Activated CD4-positive, CD25-positive, alpha-beta regulatory T cell (primary cell): Measurements from ENCODE around the gene SUN1.
"Not testable (repeated sequence)": the region's sequence is repeated elsewhere in the genome, so short reads cannot be mapped to it uniquely, and the experiment has no call there.

ENCODE experiments used
- DNase-seq, 4 experiments: peaks; one replicate each; lab custom pipeline; 2025; lab: John Stamatoyannopoulos, UW

The SUN1 gene

DNA sequence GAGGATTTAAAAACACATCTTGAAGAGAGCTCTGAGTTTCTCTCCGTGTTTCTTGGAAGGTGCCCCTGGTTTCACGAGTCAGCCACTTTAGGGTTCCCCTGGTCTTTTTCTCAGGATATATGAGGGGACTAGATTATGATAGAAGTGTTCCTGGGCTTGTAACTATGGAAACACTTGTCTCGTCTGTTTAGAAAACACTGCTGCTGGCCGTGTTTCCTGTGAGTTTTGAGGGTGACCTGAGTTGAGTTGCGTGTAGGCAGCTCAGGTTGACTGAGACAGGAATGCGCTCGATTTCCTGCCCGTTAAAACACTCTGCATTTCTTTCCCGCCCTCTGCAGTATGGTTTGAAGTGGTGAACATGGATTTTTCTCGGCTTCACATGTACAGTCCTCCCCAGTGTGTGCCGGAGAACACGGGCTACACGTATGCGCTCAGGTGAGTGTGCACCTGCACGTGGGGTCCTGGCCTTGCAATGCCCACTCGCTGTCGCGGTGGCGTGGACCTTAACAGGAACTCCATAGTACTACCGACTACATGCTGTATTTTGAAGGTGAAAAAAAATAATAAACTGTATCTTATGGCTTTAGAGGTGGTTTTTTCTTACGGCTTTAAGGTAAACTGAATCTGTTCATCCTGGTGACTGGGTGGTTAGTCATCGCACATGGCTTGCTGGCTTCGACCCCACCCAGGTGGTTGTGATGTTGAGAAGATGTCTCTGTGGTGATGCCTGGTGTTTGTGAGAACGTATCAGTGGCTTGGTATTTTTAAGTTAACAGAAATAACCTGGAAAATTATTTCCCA lies at the start of gene SUN1:
TSS of gene SUN1 (plus strand) at position 310 of the 801 bp plus-strand sequence. CDS start at position 359, 49 bp downstream.
- DNase-seq, result peak; percentile 27 to 53 (median 42)

DNA sequence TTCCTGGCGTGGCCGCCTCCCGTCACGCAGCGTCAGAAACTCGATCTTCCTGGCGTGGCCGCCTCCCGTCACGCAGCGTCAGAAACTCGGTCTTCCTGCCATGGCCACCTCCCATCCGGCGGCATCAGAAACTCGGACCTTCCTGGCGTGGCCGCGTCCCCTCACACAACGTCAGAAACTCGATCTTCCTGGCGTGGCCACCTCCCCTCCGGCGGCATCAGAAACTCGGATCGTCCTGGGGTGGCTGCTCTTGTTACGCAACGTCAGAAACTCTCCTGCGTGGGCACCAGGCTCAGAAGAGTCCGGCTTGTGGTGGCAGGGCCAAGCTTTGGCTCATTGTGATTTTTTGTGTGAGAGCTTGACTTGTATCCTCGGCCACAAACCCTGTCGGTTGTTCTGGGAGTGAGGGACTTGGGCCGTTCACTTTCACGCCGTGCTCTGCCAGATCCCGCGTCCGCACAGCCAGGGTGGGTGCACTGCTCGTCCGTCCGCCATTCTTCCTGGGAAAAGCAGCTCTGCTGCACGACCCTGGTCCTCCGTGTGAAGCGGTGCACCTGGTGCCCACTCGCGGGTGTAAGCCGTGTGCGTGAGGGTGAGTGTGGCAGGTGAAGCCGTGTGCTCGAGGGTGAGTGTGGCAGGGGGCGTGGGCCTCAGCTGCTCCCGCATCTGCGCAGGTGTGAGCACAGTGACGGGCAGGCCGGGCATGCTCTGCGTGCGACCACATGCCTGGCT lies 49.4 kb upstream of the SUN1 start:
- no peak for DNase-seq

DNA sequence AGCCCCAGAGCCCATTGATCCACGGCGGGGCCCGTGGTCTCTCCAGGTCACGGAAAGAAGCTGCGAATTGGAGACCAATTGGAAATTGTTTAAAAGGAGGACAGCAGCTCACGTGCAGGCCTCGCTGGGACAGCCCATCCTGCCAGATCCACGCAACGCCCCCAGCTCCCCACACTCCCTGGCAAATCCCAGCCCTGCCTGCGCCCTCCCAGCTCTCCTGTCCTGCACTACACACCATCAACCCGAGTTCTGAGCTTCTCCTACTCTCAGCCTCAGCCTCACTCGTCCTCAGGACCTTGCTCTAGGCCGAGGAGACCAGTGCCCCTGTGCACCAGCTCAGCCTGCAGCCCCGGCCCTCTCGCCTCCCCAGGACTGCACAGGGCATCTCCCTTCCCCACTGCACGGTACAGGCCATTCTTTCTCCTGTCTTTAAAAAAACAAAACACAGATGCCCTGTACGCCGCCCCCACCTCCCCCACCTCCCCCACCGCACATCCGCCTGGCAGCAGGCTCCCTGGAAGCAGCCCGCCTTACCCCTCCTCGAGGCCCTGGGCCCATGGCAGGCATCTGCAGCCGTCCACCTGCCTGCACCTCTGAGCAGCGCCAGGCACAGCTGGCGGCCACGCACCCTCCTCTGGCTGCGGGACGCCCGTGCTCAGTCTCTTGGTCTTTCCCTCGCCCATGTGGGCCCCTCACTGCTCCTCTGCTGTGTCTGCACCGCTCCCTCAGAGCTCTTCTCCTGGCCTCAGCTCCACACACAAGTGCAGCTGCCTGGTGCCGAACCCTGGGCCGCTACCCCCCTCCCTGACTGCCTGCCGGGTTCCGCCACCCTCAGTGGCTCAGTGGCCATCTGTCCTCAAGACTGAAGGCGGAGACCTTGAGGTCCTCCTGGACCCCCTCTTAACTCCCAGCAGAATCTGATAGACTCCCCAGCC lies 48.5 kb upstream of the SUN1 start:
- no peak for DNase-seq

DNA sequence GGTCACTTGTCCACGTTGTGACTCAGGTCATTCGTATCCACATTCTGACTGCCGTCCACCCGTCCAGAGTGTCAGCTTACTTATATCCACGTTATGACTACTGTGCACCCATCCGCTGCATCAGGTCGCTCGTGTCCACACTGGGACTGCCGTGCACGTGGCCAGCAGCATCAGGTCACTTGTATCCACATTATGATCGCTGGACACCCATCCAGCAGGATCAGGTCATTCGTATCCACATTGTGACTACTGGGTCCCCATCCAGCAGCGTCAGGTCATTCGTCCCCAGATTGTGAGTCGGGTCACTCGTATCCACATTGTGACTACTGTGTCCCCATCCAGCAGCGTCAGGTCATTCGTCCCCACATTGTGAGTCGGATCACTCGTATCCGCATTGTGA lies 47.3 kb upstream of the SUN1 start:
- DNase-seq, result no peak

GRCh38 chr7:785416-785815 lies 46.9 kb upstream of the SUN1 start:
- no peak for DNase-seq

DNA sequence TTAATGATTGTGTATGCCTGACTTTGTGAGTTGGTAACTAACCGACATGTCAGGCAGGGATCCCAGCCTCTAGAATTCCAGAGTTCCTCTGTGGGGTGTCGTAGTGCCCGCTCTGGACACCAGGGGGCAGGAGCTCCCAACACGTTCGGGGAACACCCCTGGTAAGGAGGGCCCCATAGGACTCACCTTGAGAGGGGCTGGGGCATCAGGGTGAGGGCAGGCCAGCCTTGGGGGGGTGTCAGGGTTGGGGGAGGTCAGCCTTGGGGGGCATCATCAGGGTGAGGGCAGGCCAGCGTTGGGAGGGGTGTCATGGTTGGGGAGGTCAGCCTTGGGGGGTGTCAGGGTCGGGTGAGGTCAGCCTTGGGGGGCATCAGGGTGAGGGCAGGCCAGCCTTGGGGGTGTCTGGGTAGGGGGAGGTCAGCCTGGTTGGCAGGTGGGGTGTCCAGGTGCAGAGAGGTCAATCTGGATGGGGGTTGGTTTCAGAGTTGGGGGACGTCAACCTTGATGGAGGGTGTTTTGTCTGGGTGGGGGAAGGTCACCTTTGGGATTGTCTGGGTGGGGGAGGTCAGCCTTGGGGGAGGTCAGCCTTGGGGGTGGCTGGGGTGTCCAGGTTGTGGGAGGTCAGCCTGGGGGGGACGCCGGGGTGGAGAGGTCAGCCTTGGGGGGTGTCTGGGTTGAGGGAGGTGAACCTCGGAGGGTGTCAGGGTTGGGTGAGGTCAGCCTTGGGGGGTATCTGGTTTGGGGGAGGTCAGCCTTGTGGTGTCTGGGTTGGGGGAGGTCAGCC lies 45.6 kb upstream of the SUN1 start:
- peak; percentile 42 to 55 (median 48) for DNase-seq

GRCh38 chr7:787332-788240 lies 44.7 kb upstream of the SUN1 start:
- DNase-seq, result no peak

- DNase-seq, result no peak
These were observed 40.8 kb upstream of the SUN1 start for GRCh38 chr7:791519-791918.

GRCh38 chr7:794207-794606 lies 38.1 kb upstream of the SUN1 start:
- no peak for DNase-seq

GRCh38 chr7:794671-795329 lies 37.5 kb upstream of the SUN1 start:
- DNase-seq, result no peak

GRCh38 chr7:796434-797169 lies 35.7 kb upstream of the SUN1 start:
- DNase-seq, result not testable (repeated sequence)

DNA sequence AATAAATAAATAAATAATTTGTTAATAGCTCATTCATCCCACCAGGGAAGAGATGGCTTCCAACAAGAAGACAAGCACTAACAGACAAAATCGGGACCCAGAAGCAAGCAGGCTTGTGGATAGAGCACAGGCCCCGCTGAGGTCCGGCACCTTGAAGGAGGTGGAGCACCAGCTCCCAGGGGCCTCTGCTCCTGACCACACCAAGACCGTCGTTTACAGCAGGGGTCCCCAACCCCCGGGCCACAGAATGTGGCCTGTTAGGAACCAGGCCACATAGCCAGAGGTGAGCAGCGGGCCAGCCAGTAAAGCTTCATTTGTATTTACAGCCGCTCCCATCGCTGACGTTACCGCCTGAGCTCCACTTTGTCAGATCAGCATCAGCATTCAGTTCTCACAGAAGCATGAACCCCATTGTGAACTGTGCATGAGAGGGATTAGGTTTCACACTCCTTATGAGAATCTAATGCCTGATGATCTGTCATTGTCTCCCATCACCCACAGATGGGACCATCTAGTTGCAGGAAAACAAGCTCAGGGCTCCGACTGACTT lies 33.3 kb upstream of the SUN1 start:
- no peak for DNase-seq

DNA sequence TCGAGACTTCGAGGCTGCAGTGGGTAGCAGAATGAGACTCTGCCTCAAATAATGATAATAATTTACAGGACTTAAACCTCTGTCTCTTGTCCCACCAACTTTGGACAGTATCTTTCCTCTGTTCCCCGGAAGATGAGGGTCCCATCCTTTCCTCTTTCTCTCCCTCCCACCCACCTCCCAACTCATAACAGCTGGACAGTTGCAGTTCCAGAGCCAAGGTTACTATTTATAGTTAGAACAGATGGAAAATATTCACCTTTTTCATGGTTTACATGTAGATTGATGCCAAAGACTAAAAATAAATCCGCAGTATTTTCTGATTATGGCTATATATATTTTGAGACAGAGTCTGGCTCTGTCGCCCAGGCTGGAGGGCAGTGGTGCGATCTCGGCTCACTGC lies 31.6 kb upstream of the SUN1 start:
- DNase-seq, result no peak

DNA sequence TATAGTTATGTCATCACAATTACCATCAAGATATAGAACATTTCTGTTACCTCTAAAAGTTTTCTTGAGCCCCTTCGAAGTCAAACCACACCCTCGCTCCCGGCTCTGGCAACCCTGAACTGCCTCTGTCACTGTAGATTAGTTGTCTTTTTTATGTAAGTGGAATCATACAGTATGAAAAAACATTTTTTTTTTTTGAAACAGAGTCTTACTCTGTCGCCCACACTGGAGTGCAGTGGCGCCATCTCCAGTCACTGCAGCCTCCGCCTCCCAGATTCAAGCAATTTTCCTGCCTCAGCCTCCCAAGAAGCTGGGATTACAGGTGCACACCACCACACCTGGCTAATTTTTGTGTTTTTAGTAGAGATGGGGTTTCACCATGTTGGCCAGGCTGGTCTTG lies 30.9 kb upstream of the SUN1 start:
- DNase-seq, result not testable (repeated sequence)

DNA sequence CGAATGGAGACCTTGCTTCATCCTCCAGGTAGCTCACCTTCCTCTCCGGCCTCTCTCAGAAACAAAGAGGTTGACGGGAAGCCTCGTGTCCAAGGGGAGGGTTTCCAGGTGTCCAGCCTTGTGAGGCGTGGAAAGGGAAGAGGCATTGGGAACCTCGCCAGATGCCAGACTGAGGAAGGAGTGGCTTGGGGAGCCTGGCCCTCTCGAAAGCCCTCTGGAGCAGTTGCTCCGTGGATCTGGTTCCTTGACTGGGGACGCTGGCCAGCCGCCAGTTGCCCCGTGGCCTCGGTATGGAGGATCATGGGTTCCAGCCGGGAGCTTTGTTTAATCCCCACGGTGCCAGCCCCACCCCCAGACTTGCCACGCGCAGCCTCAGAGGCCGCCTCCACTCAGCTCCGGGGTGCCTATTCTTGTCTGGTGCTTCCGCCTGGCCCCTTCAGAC lies 30.3 kb upstream of the SUN1 start:
- DNase-seq, result no peak

DNA sequence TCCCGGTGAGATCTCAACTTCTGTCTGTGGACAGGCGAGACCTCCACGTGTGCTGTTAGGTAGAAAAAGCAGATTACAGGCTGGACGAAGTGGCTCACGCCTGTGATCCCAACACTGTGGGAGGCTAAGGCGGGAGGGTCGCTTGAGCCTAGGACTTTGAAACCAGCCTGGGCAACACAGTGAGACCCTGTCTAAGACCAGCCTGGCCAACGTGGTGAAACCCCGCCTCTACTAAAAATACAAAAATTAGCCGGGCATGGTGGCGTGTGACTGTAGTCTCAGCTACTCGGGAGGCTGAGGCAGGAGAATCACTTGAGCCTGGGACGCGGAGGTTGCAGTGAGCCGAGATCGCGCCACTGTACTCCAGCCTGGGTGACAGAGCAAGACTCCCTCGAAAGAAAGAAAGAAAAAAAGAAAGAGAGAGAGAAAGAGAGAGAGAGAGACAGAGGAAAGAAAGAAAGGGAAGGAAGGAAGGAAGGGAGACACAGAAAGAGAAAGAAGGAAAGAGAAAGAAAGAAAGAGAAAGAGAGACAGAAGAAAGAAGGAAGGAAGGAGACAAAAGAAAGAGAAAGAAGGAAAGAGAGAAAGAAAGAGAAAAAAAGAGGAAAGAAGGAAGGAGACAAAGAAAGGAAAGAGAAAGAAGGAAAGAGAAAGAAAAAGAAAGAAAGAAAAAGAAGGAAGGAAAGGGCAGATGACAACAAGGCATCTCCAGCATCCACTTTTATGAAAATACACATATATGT lies 29.6 kb upstream of the SUN1 start:
- DNase-seq, result no peak

GRCh38 chr7:803243-803635 lies 29.0 kb upstream of the SUN1 start:
- no peak for DNase-seq

DNA sequence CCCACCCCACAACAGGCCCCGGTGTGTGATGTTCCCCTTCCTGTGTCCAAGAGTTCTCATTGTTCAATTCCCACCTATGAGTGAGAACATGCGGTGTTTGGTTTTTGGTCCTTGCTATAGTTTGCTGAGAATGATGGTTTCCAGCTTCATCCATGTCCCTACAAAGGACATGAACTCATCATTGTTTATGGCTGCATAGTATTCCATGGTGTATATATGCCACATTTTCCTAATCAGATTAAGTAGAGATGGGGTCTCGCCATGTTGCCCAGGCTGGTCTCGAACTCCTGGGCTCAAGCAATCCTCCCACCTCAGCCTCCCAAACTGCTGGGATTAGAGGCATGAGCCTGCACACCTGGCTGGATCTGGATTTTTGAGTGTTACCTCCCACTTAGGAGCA lies 28.5 kb upstream of the SUN1 start:
- not testable (repeated sequence) for DNase-seq
